ENCODE measurements around the gene TTLL10.

DNA sequence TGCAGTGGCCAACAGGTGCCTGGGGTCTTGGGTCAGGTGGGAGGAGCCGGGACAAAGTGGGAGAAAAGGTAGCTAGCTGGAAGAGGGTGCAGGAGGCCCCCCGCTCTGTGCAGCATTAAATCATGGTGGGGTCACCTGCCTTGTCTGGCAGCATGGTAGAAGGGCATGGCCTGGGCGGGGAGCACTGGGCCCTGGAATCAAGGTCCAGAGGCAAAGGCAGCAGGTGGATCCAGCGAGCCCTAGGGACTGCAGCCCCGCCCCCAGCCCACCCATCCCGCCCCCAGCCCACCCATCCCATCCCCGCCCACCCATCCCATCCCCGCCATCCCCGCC lies 16.7 kb upstream of the TTLL10 start:
- no peak for TF ChIP-seq POLR2A (IDR thresholded peaks at IDR 0.05; ENCODE audit: low read depth, low read length)
- no peak for TF ChIP-seq POLR2AphosphoS5 (IDR thresholded peaks at IDR 0.05; ENCODE audit: low read depth, low read length)
